GM19397 (cell line): Measurements from ENCODE around the gene SNX32.

ENCODE experiments used
- ATAC-seq: cut with Tn5 transposase; IDR thresholded peaks from one replicate; pipeline ENCODE4 v1.9.1; 2021; ENCODE audit warnings: mild to moderate bottlenecking, moderate library complexity; ENCODE audit not compliant: unreplicated experiment

Gene SNX32

DNA sequence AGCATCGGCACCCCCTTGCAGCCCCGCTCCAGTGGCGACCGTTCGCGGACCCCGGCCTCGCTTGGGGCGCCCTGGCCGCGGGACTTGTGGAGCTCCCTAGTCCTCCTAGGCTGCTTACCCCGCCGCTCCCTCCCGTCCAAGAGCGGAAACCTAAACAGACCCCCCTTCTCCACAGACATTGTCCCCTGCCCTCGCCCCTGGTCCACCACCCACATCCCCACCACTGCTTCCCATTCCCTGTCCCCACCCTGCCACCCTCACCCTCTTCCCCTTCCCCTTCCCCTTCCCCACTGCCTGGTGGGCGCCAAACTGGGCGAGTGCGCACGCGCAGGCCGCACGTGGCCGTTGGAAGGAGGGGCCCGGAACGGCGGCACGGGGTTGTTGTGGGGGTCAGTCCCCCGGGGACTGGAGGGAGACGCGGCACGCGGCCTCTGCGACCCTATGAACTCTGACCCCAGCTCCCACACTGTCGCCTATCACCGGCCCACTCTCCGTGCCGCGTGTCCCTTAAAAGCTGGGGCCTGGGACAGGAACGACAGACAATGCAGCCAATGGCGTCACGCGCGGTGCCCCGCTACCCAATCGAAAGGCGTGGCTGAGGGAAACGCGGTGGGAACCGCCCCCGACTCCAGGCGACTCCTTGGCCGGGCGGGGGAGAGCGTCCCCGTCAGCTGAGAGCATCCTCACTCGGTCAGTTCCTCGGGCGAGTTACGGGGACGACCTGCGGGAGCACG lies at the start of gene SNX32:
TSS of gene SNX32 (plus strand) at position 667 of the 734 bp plus-strand sequence. CDS start 103 bp downstream, outside the sequence.
- ATAC-seq: peak; percentile 93

GRCh38 chr11:65785319-65786007 lies 48.3 kb upstream of the SNX32 start:
- ATAC-seq: no peak

DNA sequence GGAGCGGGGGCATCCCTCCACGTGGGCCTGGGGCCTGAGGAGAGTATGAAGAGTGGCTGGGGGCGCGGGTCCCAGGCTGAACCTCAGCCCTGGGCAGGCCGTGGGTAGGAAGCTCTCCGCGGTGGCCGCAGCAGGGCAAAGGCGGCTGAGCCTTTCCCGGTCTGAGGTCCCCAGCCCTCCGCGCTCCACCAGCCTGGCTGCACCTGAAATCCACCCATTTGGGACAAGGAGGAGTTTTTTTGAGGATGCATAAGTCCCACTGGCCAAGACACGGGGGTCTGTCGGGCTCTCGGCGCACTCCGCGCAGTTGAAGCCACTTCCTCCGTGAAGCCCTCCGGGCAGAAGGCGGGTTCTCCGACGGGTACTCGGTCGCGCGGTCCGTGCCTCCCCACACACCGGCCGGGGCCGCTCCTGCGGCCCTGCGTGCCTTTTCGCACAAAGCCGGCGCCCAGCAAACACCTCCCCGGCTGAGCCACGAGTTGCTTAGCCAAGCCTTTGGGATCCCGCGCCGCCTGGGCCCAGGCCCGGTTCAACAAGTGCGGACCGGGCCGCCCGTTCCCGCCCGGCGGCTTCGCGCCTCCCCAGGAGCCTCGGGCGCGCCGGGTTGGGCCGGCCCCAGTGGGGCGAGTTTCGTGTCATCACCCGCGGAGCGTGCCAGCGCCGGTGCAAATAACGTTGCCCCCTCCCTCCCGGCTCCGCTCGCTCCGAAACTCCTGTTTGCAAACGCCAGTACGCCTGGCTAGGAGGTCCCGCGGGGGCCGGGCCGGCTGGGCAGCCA lies 47.6 kb upstream of the SNX32 start:
- no peak for ATAC-seq

DNA sequence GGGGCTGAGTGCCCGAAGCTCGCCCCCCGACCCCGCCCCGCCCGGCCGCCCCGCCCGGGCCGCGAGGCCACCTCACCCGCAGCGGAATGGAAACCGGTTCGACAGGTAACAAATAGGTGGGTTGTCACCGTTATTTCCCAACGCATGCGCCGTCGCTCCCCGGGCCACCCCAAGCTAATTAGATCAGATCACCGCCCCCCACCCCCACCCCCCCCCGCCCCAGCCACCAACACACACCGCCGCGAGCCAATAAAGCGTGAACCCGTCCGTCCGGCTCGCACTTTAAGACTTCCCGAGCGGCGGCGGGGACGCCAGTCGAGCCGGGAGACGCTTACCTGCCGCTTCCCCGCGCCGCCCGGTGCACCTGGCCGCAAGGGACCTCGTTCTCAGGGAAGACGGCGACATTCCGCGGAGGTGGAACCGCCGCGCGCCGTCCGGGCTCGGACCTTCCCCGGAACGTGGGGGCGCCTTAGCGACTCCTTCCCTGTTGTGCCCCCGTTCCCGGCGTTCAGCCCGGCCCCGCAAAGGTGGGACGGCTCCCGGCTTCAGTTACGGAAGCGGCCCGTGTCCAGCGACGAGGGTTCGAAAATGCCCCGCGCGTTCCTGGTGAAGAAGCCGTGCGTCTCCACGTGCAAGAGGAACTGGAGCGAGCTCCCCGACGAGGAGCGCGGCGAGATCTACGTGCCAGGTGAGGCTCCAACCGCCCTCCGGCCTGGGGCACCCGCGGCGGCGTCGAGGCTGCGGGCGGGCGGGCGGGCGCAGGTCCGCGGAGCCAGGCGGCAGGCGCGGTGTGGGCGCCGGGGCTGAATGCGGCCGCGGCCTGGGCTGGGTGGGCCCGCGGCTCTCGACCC lies 46.8 kb upstream of the SNX32 start, which contains the start of gene OVOL1:
TSS of gene OVOL1 (plus strand) at position 278 of the 851 bp plus-strand sequence. CDS start at position 589, 311 bp downstream.
- no peak for ATAC-seq

DNA sequence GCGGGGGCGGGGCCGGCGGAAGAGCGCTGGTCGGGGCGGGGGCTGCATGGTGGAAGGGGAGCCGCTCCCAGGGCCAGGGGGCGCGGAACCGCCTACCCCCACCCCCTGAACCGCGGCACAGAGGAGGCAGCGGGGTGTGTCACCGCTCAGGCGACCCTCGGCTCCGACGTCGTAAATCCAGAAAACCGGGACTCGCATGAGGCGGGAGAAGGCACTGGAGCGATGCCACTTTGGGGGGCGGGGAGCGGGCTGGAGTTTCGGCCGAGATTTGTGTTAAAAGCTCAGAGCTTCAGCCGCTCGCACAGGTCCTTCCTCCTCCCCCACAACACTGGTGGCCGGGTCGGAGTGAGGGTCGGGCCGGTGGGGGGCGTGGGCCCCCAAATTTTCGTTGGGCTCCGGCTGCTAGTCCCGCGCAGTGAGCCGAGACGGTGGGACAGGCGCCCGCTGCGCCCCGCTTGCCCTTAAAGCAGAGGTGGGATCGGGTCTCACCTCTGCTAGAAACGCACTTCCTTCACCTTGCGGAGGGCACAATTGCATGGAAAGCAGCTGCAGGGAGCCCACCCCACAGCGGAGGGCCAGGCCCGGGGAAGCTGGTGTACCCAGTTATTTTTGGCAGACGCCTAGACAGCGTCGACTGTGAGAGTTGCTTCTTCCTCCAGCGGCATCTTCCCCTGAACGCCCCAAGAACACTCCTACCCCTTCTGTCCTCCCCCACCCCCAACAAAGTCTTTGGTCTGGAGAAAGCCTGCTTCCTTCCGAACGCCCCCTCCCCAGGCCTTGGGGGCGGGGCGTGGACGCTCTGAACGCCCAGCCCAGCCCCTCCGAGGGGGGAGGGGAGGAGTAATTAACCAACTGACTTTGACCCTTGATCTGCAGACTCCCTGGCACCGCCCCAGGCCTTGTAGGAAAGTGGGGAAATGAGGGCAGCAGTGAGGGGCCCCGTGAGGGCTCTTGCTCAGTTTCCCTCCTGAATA lies 45.8 kb upstream of the SNX32 start:
- no peak for ATAC-seq

GRCh38 chr11:65788821-65789220 lies 44.9 kb upstream of the SNX32 start:
- ATAC-seq: no peak

- no peak for ATAC-seq
These were observed 44.3 kb upstream of the SNX32 start for GRCh38 chr11:65789230-65790103.

DNA sequence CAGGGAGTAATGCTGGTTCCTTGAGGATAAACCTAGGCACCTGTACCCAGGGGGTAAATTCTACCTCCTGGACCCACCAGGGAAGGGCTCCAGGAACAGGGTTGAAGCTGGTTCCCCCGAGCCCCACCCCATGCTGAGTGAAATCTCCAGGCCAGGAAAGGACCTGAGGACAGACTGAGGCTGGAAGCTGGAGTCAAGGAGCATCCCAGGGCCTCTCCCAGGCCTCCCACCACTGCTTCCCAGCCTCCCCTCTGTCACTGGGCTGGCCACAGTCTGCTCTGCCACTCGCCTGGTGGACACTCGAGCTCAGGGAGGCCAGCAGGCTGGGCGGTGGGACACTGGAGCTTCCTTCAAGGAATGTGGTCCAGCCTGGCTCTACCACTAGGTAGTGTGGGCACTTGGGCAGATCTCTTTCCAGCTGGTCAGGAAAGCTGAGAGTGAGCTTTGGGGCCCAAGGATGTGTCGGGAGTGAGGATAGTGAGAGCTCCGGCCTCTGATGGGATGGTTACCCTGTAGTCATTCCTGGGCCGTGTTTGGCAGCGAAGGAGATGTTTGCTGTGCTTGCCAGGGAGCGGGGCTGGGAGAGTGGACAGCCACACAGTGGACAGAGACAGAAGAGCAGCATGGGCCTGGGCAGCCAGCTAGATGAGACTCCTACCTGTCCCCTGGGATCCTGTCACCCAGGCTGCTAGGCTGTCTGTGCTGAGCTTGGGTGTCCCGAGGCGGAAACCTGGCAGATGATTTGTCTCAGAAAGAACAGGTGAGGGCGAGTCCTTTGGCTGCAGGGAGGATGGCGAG lies 43.5 kb upstream of the SNX32 start:
- no peak for ATAC-seq

DNA sequence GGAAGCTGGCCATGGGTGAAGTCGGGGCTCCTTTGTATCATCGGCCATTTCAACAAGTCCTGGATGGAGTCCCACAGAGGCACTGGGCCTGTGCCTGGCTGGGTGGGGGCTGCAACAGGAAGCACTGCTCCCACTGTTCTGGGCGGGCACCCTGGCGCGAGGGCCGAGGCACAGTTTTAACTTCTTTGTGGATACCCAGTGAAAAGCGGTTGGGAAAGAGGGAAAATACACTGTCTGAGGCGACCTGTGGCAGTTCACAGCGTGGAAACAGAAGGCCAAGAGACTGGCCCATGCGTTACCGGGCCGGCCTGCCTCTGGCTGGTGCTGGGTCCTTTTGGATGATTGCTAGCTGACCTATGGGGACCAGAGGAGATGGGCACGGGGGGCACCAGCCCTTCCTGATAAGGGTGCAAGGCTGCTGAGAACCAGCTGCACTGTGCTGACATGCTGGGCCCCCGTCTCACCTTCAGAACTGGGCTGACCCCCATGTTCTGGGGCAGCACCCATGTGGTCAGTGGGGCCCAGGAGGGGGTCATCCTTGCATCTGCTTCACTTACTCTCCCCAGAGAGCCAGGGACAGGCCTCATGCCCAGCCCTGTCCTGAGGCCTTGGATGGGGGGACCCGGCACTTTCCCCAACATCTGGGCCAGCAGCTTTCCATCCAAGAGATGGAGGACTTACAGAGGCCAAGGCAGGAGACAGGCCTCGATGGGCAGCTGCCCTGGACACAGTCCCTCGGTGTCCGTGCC lies 42.7 kb upstream of the SNX32 start:
- no peak for ATAC-seq

- ATAC-seq: peak; percentile 66
These were observed 42.0 kb upstream of the SNX32 start for GRCh38 chr11:65791719-65792213.

DNA sequence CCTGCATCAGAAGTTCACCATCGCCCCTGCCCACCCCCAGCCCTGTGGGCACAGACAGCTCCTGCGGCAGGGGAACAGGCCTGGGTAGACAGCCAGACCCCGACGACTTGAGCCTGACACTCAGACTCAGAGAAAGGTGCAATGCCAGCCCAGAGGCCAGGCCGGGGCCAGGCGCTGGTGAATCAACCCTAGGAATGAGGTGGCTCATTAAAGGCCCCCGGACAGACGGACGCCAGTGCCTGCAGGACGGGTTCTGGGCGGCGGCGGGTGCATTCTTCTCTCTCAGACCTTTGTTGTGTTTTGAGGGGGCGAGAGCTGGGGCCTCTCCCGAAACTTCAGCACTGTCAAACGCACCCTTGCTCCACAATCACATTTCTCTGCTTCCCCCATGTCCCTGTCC lies 41.3 kb upstream of the SNX32 start:
- ATAC-seq: no peak

DNA sequence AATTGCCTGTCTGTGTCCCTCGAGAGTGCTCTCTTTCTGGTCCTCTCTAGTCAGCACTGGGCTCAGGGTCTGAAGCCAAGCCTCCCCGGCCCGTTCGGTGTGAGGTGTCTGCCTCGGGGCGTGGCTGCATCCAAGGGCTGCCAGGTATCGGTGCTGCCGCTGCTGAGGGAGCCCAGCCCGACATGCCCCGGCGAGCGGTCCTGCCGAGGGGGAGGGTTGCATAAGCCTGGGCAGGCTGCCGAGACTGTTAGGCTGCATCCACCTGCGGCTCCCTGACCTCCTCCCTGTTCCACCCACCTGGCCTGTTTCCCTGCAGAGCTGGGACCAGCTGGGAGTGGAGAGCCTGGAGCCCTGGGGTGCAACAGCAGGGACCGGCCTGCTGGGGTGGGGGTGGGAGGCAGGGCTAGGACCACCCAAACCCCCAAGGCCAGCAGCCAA lies 40.6 kb upstream of the SNX32 start:
- ATAC-seq: no peak

GRCh38 chr11:65793625-65794400 lies 40.0 kb upstream of the SNX32 start:
- ATAC-seq: no peak

DNA sequence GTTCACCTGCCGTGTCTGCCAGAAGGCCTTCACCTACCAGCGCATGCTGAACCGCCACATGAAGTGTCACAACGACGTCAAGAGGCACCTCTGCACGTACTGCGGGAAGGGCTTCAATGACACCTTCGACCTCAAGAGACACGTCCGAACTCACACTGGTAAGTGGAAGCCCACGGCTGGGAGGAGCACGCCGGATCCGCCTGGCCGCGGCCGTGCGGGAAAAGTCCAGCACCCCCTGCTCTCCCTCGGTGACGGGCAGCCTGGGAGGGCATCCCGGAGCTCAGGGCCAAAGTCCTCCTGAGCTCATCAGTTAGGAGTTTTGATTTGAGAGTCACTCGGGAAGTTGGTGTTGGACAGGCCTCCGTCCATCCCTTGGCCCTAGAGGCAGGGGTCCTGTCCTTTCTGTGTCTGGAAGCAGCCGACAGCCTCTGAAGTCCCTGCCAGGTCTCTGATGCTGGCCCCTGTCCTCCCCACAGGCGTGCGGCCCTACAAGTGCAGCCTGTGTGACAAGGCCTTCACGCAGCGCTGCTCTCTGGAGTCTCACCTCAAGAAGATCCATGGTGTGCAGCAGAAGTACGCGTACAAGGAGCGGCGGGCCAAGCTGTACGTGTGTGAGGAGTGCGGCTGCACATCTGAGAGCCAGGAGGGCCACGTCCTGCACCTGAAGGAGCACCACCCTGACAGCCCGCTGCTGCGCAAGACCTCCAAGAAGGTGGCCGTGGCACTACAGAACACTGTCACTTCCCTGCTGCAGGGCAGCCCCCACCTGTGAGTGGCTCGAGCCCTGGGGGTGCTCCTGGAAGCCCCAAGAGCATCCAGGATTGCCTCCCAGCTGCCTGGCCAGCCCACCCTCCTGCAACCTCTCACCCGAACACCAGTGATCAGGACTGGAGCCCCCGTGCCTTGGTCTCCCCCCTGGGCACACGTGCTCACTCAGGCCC lies 38.9 kb upstream of the SNX32 start:
- ATAC-seq: no peak
